Karpas-422 (cell line): ENCODE measurements around the gene IKBIP. TPM values are rescaled to one million over a fixed set of nuclear protein-coding genes. Genes with fewer than 3 reads are reported as not detected.
"Not testable (repeated sequence)": the region's sequence is repeated elsewhere in the genome, so short reads cannot be mapped to it uniquely, and the experiment has no call there.

ENCODE experiments used
- DNase-seq: peaks from one replicate; pipeline ENCODE4 v3.0.0-alpha.2; 2015
- H2AFZ ChIP-seq: fragments of 200-600 bp; sonication (generic); 2 replicates; pipeline ENCODE4 v1.6.1; 2014; ENCODE audit warnings: antibody characterized with exemption, low read length, mixed read lengths
- H3K27ac ChIP-seq: fragments of 200-600 bp; sonication (generic); 2 replicates; pipeline ENCODE4 v1.5.1; 2014; ENCODE audit warnings: mild to moderate bottlenecking, low read length, moderate library complexity
- H3K27me3 ChIP-seq: fragments of 200-600 bp; sonication (generic); 2 replicates; pipeline ENCODE4 v1.6.1; 2014; ENCODE audit warnings: low read length, mixed read lengths
- H3K36me3 ChIP-seq: fragments of 200-600 bp; sonication (generic); 2 replicates; pipeline ENCODE4 v1.6.1; 2014; ENCODE audit warnings: low read length, mixed read lengths; ENCODE audit not compliant: insufficient read depth
- H3K4me1 ChIP-seq: fragments of 200-600 bp; sonication (generic); 2 replicates; pipeline ENCODE4 v1.6.1; 2014; ENCODE audit warnings: mild to moderate bottlenecking, low read length, mixed read lengths
- H3K4me2 ChIP-seq: fragments of 200-600 bp; sonication (generic); 2 replicates; pipeline ENCODE4 v1.6.1; 2014; ENCODE audit warnings: low read length, low read depth, mild to moderate bottlenecking; ENCODE audit not compliant: poor library complexity, severe bottlenecking
- H3K4me3 ChIP-seq: fragments of 200-600 bp; sonication (generic); 2 replicates; pipeline ENCODE4 v1.5.1; 2014; ENCODE audit warnings: mild to moderate bottlenecking, antibody characterized with exemption, low read length, mixed read lengths
- H3K79me2 ChIP-seq: fragments of 200-600 bp; sonication (generic); 2 replicates; pipeline ENCODE4 v1.6.1; 2014; ENCODE audit warnings: mild to moderate bottlenecking, low read length, mixed read lengths
- H3K9ac ChIP-seq: fragments of 200-600 bp; sonication (generic); 2 replicates; pipeline ENCODE4 v1.6.0; 2014; ENCODE audit warnings: low read length
- H3K9me2 ChIP-seq: fragments of 200-600 bp; sonication (generic), shearing (Covaris generic); replicated peaks from 2 replicates; pipeline ENCODE4 v1.6.0; 2014; ENCODE audit warnings: mild to moderate bottlenecking, low read length, moderate library complexity; ENCODE audit not compliant: insufficient read depth
- H3K9me3 ChIP-seq: fragments of 300-700, 200-600 bp; sonication (generic); 2 replicates; pipeline ENCODE4 v1.6.1; 2014; ENCODE audit warnings: low read length, mixed read lengths
- H4K20me1 ChIP-seq: fragments of 200-600 bp; sonication (generic); 2 replicates; pipeline ENCODE4 v1.6.1; 2014; ENCODE audit warnings: mild to moderate bottlenecking, antibody characterized with exemption, low read length, low read depth; ENCODE audit not compliant: insufficient read depth
- small RNA-seq: library from RNA; depleted of rRNA; stranded (forward); fragments of <200 nt; gene quantifications from one replicate; pipeline ENCODE3, GENCODE V24; 2014
- total RNA-seq: library from RNA; depleted of rRNA; stranded (reverse); fragments of >200 nt; shearing (Covaris generic); gene quantifications from 2 replicates; pipeline ENCODE4 v1.2.3, GENCODE V29; 2014; ENCODE audit warnings: low replicate concordance; rRNA removed

Gene IKBIP
- total RNA-seq, 1 experiment from 2014 or later, result 48.5 TPM

DNA sequence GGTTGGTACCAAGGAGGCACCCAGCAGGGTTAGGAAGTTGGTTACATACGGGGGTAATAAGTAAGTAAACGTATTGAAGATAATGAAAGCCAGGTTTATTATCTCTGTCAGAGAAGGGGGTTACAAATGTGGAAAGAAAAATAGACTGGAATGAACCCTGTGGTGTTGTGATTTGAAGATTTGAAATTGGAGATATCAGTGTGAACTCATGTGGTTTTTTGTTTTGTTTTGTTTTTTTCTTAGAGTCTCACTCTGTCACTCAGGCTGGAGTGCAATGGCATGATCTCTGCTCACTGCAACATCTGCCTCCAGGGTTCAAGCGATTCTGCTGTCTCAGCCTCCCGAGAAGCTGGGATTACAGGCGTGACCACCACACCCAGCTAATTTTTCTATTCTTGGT, 65.2 kb downstream of the IKBIP start:
- H3K4me2 ChIP-seq, result no peak overlapping the region
- H3K9ac ChIP-seq, result no peak overlapping the region
- DNase-seq, result no peak
- no peaks in the 10 kb centered on the region for H3K36me3 ChIP-seq
- no peaks in the 10 kb centered on the region for H3K27me3 ChIP-seq
- H3K79me2 ChIP-seq, result no peaks in the 10 kb centered on the region
- H3K27ac ChIP-seq, result no peak overlapping the region
- no peaks in the 10 kb centered on the region for H3K9me2 ChIP-seq
- H3K9me3 ChIP-seq, result no peaks in the 10 kb centered on the region
- peaks cover 4% of the 10 kb centered on the region for H3K4me1 ChIP-seq
- H4K20me1 ChIP-seq, result no peaks in the 10 kb centered on the region
- no peak overlapping the region for H2AFZ ChIP-seq
- H3K4me3 ChIP-seq, result no peak overlapping the region

DNA sequence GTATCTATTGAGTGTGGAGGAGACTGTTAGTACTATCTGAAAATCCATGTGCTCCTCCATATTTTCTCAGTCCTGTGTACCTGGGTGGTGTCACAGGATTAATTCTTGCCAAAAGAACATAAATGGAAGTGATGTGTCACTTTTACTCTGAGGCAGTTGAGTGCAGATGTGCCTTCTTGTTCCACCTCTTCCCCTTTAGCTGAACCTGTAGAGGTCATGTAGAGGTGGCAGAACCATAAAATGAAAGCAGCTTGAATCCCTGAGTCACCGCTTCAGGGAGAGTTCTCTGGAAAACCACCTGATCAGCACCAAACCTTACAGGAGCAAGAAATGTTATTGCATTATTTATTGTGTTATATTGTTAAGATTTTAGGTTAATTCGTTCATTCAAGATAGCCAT, 65.8 kb downstream of the IKBIP start:
- Histone ChIP-seq H2AFZ (no peak overlapping the region), H3K9me3 (no peaks in the 10 kb centered on the region), H3K36me3 (no peaks in the 10 kb centered on the region), H3K4me3 (no peak overlapping the region), H3K9me2 (no peaks in the 10 kb centered on the region), H3K27me3 (no peaks in the 10 kb centered on the region), H3K4me2 (no peak overlapping the region), H3K79me2 (no peaks in the 10 kb centered on the region), H3K27ac (no peak overlapping the region), H3K9ac (no peak overlapping the region), H4K20me1 (no peaks in the 10 kb centered on the region), H3K4me1 (peaks cover 4% of the 10 kb centered on the region)
- DNase-seq, result no peak

DNA sequence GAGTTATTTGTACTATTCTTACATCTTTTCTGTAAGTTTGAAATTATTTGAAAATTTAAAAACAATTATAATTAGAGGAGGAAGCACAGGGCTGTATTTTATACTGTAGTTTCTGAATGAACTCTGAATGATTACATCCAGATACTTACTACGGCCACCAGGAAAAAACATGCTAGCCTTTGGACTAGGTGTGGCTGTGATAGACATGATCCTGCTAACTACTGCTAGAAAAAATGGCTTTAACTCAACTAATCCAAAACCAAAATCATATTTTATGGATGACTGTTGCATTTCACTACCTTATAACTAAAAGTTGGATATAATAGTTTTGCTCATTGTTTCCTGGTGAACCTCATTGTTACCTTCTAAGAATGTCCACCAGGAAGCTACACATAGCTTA, 66.2 kb downstream of the IKBIP start:
- Histone ChIP-seq H3K4me2 (no peak overlapping the region), H3K9me3 (no peaks in the 10 kb centered on the region), H2AFZ (no peak overlapping the region), H4K20me1 (no peaks in the 10 kb centered on the region), H3K4me1 (peaks cover 4% of the 10 kb centered on the region), H3K36me3 (no peaks in the 10 kb centered on the region), H3K4me3 (no peak overlapping the region), H3K9ac (no peak overlapping the region), H3K9me2 (no peaks in the 10 kb centered on the region), H3K27ac (no peak overlapping the region), H3K79me2 (no peaks in the 10 kb centered on the region), H3K27me3 (no peaks in the 10 kb centered on the region)
- DNase-seq, result no peak

DNA sequence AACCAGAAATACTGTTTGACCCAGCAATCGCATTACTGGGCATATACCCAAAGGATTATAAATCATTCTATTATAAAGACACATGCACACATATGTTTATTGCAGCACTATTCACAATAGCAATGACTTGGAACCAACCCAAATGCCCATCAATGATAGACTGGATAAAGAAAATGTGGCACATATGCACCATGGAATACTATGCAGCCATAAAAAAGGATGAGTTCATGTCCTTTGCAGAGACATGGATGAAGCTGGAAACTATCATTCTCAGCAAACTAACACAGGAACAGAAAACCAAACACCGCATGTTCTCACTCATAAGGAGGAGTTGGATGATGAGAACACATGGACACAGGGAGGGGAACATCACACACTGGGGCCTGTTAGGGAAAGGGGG, 67.8 kb downstream of the IKBIP start:
- not testable (repeated sequence) for H3K9me3 ChIP-seq, H3K9me2 ChIP-seq, H3K27me3 ChIP-seq, H3K79me2 ChIP-seq, H3K4me1 ChIP-seq, DNase-seq, H4K20me1 ChIP-seq, H3K36me3 ChIP-seq, H3K4me3 ChIP-seq, H2AFZ ChIP-seq, H3K9ac ChIP-seq, H3K4me2 ChIP-seq, H3K27ac ChIP-seq

DNA sequence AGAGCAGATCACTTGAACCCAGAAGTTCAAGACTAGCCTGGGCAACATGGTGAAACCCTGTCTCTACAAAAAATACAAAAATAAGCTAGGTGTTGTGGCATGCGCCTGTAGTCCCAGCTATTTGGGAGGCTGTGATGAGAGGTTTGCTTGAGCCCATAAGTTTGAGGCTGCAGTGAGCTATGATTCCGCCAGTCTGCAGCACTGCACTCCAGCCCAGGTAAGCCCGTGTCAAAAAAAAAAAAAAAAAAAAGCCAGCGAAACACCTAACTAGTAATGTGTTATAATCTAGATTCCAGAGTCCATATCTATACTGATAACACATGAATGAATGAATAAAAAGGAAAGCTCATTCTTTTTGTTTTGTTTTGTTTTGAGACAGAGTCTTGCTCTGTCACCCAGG, 69.6 kb downstream of the IKBIP start:
- DNase-seq, result no peak
- no peaks in the 10 kb centered on the region for H4K20me1 ChIP-seq
- H3K27me3 ChIP-seq, result no peaks in the 10 kb centered on the region
- H3K36me3 ChIP-seq, result no peaks in the 10 kb centered on the region
- H3K9me2 ChIP-seq, result no peaks in the 10 kb centered on the region
- H2AFZ ChIP-seq, result no peak overlapping the region
- no peak overlapping the region for H3K9ac ChIP-seq
- H3K27ac ChIP-seq, result no peak overlapping the region
- no peaks in the 10 kb centered on the region for H3K9me3 ChIP-seq
- no peaks in the 10 kb centered on the region for H3K4me1 ChIP-seq
- H3K4me2 ChIP-seq, result no peak overlapping the region
- no peak overlapping the region for H3K4me3 ChIP-seq
- no peaks in the 10 kb centered on the region for H3K79me2 ChIP-seq

Small RNAs within 50 kb of the gene (small RNA-seq; reads per million reads assigned to genes)
- gene SNORA53, result 57.2 reads per million, percentile 99 among the genes with 10 or more reads in this experiment

Other genes starting within 250 kb of the IKBIP start
- 116 and 138 TPM in 2 replicates for gene TMPO, start 129.2 kb downstream of the IKBIP start, total RNA-seq
- gene SLC25A3, start 51.1 kb downstream of the IKBIP start, total RNA-seq, result 478 and 582 TPM in 2 replicates
- 34.1 and 63.3 TPM in 2 replicates for gene APAF1, start 502 bp upstream of the IKBIP start, total RNA-seq